ENCODE results near the gene CCL11.

The CCL11 gene

DNA sequence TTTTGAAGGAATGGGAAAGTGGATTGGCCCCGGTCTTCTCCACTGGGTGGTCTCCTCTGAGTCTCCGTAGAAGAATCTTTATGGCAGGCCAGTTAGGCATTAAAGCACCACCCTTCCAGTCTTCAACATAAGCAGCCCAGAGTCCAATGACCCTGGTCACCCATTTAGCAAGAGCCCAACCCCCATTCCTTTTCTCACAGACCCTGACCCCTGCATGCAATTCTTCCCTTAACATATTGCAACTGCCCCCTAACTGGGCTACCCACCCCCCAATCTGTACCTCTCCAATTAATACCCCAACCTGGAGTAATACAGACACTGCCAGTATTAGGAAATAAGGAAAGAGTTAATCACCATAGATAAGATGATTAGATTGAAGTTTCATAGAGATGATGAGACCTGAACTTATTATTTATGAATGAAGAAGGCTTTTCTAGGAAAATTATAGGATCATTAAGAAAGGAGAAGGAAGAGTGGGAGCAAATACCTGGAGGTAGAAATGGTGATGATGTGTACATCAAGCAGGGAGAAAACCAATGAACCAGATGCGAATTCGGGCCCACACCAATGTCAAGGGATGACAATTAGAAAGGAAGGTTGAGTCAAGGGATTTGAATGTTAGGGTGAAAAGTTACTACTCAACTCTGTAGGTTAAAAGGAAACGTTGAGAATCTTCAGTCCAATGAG lies 28.1 kb upstream of the CCL11 start:
- no peak for DNase-seq (ENCODE audit: low read depth in 3 of 3)

DNA sequence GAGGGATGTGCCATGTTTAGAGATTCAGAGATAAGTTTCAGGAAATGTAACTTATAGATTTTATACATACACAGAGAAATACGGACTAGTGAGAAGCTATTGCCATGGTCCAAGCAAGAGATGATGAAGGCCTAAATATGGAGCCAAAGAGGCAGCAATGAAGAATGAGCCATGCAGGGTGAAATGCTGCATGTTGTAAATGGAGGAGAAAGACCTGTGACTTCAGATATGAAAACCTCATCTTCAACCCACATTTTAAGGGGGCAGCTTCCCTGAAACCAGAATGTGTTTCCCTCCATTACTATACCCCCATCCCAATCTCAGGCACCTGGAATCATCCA lies 27.6 kb upstream of the CCL11 start:
- no peak for DNase-seq (ENCODE audit: low read depth in 3 of 3)

DNA sequence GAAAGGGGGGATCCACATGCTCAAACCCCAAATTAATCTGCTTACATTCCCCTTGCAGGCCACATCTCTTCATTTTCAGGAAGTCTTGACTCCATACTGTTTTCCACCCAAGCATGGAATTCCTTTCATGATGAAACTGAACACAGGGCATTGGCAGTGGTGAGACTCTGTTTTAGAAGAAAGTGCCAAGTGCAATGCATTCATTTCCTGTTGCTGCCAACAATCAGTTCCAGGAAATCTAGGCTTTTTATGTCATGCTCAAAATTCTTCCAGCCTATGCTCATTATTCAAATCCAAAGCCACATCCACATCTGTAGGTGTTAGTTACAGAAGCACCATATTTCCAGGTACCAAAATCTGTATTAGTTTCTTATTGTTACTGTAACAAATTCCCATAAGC lies 26.4 kb upstream of the CCL11 start:
- DNase-seq (ENCODE audit: low read depth in 3 of 3), result no peak

DNA sequence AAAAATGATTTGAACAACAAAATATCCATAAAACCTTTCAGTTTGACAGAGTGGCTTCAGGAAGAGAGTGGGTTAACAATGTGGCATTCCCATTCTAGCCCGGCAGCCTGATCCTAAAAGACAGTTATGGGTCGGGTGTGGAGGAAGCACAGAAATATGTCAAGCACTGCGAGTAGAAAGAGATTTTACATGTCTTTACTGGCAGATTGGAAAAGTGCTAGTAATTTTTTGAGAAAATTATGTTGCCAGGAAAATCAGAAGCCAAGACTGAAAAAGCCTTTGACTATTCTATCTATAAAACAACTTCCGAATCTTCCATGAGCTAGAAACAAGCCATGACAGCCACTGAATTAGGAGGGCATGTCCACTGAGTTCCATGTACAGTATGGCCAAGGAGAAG lies 24.7 kb upstream of the CCL11 start:
- no peak for DNase-seq (ENCODE audit: low read depth in 3 of 3)

DNA sequence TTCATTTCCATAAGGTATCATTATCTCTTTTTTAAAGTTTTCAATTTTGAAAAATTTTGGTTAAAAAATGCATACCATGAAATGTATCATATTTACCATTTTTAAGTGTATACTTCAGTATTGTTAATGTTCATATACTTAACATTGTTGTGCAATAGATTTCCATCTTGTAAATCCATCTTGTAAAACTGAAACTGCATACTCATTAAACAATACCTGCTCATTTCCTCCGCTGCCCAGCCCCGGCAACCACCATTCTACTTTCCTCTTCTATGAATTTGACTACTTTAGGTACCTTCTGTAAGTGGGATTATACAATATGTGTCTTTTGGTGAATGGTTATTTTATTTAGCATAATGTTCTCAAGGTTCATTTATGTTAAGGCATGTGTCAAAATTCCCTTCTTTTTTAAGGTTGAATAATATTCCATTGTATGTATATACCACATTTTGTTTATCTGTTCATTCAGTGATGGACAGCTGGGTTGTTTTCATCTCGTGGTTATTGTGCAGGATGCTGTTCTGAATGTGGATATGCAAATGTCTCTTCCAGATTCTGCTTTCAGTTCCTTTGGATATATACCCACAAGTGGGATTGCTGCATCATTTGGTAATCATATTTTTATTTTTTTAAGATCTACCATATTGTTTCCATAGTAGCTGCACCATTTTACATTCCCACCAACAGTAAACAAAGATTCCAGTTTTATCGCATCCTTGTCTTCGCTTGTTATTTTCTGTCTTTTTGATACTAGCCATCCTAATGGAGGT lies 23.8 kb upstream of the CCL11 start:
- DNase-seq (ENCODE audit: low read depth in 3 of 3), result no peak

DNA sequence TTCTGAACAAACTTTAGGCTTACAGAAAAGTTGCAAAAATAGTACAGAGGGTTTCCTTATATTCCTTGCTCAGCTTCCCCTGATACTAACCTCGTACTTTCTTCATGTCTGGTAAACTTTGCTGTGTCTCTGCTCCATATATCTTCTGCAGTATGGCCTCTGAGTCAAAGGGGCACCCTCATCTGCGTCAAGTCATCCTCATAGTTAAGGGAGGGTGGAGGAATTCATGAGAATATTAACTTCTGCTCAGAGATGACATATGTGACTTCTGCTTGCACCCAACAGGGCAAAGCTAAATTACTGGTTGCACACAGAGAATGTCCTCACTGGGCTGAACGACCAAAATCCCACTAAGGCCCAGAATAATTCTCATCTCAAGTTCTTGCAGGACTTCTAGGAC lies 19.8 kb upstream of the CCL11 start:
- DNase-seq (ENCODE audit: low read depth in 3 of 3), result no peak

DNA sequence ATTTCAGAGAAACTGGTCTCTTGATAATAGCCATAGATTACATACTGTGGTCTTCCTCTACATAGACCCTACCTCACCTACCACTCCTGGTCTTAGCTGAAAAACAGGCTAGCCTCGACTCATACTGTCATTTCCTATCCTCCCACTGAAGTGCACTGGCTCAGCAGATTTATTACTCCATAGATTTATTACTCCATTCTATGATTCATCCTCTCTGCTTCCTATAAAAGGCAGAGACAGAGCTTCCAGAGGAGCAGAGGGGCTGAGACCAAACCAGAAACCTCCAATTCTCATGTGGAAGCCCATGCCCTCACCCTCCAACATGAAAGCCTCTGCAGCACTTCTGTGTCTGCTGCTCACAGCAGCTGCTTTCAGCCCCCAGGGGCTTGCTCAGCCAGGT lies 15.6 kb upstream of the CCL11 start, which contains the start of gene CCL7:
CCL7 (plus strand) TSS at position 253 of the 400 bp plus-strand sequence; CDS start at position 323, 70 bp downstream.
- DNase-seq (ENCODE audit: low read depth in 3 of 3), result no peak

DNA sequence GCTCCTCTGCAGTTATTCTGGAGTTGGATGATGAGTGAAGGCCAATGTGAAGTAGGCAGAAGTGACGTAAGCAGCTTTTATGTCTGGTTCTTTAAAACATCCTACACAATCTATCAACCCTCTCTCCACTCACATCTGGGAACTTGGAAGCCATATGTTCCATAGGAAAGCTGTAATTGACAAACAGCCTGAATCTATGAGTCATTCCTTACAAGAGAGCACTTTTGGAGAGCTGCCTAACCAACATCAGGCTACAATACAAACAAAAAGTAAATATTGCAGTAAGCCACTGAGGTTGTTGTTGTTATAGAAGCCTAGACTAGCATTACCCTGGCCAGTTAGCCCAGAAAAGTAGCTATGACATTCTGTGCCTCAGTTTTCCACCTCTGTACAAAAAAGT lies 9.7 kb upstream of the CCL11 start:
- no peak for DNase-seq (ENCODE audit: low read depth in 3 of 3)

DNA sequence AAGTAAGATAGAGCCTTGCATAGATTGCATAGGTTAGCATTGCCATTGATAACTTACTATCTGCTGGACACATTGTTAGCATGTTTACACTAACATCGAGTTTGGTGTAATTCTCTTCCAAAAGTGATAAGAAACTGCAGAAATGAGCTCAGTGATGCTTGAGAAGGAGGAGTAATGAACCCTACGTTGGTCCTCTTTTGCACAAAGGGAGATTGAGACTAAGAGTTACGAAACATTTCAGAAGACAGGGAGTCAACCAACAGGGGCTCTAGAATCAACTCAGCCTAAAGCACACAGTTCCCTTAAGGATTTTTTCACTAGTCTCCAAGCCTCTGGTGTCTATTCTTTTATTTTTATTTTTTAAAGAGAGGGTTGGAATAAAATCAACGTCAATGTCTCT lies 8.7 kb upstream of the CCL11 start:
- DNase-seq (ENCODE audit: low read depth in 3 of 3), result no peak

DNA sequence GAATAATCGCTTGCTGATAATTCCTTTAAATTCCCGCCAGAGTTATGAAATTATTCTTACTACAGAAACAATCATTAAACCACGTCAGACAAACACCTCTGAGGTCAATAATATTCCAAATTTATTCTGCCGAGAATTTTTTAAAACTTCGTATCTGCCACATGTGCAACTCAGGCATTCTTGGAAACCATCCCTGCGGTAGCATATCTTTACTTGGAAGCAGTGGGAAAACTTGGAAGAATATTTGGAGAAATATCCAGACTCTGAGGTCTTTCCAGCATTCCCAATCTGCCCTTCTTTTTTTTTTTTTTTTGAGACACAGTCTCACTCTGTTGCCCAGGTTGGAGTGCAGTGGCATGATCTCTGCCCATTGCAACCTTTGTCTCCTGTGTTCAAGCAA lies 2.0 kb upstream of the CCL11 start:
- no peak for DNase-seq (ENCODE audit: low read depth in 3 of 3)

DNA sequence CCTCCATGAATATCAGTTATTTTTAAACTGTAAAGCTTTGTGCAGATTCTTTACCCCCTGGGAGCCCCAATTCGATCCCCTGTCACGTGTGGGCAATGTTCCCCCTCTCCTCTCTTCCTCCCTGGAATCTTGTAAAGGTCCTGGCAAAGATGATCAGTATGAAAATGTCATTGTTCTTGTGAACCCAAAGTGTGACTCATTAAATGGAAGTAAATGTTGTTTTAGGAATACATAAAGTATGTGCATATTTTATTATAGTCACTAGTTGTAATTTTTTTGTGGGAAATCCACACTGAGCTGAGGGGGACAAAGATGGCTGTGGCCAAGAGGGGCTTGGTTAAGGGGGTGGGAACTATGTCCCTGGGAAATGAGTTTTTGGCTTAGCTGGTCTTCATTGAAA lies 2.3 kb downstream of the CCL11 start:
- DNase-seq (ENCODE audit: low read depth in 3 of 3), result no peak

DNA sequence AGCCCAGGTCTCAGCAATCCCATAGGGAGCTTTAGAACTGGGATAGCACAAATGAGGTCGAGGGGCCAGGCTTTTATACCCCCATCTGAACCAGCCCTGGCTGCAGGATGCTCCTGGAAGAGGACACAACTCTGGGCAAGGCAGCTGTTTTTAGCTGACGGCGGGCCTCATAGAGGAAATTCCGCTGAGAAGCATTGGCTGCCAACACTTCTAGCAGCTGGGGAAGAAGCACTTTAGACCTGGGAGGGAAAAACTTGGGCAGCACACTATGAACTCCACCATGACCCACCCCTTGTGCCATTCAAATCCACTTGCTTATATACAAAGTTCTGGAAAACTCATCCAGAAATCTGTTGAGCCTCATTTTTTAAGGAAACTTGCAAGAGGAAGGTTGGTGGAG lies 5.0 kb downstream of the CCL11 start:
- no peak for DNase-seq (ENCODE audit: low read depth in 3 of 3)

DNA sequence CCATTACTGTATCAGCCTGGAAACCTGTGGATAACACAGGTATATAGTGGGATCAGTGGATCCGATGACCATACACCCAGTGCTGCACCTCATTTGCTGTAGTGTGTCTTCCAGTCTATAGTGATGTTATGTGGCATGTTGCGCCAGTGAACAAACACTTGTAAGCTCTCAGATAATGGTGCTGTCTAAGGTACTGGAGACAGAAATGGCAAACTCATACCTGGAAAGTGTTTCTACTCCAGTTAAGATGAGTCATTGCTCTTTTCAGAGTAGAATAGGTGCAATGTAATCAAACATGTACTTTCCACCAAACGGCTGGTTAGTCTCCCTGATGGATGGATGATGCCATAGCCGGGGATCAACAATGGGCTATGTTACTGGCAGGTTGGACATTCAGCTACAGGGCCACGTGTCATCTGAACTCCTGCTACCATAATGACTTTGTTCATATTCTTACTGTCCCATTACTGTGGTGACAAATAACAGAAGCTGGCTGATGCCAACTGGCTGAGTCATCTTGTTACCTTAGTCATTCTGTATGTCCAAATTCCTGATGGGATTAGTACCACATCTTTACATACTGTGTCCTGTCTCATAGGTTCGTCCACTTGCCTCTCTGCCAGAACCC lies 6.3 kb downstream of the CCL11 start:
- no peak for DNase-seq (ENCODE audit: low read depth in 3 of 3)

DNA sequence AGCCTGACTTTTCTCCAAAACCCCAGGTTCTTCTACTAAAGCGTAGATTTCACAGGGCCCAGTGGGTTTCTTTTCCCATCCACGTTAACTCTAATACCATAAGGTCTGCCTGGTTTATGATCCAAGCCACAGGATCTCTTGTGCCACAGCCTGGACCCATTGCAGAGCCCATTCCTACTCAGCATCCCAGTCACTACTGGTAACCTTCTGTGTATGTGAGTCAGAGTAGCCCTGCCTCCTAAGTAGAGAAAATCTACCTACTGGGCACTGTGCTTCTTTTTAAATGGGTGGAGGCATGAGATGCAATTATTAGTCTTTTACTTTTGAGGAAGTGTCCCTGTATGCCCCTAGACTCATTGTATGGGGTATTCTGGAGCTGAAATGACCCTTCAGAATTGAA lies 13.5 kb downstream of the CCL11 start:
- no peak for DNase-seq (ENCODE audit: low read depth in 3 of 3)

DNA sequence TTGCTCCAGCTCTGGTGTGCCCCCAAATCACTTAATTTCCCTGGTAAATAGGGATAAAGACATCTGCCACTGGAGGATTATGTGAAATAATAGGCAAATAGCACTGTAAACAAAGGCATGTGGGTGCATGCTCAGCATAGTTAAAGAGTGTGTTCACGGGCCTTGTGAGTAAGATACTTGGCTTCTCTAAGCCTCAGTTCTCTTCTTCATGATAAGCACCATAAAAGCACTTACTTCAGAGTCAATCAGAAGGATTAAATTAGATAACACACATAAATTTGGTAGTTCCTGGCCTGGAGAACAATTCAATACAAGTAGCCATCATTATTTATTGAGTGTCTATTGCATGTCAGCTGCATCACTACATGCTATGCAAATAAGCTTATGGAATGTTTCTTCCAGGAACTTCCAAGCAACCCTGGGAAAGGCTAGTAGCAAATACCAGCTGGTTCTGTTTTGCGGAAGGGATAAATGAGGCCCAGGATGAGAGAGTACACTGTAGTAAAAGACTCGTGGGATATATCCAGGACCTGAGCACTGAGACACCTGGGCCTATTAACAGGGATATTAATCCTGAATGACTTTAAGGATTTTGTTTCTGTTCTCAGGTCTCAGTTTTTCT lies 14.5 kb downstream of the CCL11 start:
- no peak for DNase-seq (ENCODE audit: low read depth in 3 of 3)

DNA sequence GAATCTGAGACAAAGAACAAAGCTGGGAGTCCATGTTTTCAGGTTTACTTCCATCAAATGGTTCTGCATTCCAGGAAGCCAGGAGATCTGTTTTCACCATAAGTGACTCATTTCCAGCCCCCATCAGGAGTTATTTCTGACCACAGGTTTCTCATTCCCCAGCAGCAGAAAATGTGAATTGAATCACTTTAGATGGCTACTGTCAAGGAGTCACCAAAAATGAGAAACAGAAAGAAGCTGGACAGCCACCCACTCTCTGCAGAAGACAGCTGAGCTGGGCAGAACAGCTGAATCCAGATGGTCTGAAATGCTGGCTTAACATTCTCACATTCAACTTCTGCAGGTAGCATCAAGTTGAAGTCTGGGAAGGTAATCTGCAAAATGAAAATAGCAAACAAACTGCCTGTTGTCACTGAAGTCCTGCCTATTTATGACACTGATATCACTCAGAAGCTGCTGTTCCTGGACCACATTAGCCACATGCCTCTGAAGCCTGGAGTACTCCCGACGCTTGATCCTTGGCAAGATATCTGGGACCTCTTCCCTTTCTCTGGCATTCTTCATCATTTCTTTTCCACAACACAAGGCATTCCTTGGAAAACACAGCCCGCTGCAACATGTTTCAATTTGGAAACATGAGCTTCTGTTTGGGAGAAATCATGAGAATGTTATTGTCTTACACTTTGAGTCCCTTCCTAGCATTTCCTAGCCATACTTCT lies 15.3 kb downstream of the CCL11 start:
- no peak for DNase-seq (ENCODE audit: low read depth in 3 of 3)

DNA sequence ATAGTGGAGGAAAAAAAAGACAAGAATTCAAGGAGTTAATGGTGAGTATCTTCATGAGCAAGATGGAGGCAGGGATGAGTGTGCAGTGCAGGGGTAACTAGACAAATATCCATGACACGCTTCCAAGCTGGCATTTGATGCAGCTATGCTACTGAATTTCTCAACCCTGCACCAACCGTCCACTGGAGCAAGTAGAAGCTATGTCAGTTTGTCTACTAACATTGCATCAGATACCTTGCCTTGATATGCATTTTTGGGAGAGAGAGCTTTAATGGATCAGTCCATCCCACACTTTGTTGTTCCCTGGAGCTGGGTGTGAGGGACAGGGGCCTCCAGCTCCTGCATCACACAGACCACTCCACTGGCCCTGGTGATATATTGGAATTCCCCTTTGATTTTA lies 16.4 kb downstream of the CCL11 start:
- no peak for DNase-seq (ENCODE audit: low read depth in 3 of 3)

DNA sequence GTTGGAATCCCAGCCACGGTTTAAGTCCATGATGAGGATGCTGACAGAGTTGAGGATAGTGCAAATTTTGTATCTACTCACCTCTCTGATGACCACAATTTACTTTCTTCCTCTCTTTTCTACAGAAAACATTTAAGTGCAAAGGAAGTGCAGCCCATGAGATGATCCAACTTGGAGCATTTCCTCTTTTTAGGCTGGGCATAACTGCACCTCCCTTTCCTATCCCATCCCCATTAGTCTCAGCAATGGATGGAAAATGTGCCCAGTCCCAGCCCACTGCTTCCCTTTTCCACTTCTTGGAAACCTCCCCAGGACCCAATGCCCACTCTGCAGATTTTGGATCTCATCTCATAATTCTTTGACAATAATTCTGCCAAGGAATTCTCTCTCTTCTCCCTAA lies 17.1 kb downstream of the CCL11 start:
- no peak for DNase-seq (ENCODE audit: low read depth in 3 of 3)

DNA sequence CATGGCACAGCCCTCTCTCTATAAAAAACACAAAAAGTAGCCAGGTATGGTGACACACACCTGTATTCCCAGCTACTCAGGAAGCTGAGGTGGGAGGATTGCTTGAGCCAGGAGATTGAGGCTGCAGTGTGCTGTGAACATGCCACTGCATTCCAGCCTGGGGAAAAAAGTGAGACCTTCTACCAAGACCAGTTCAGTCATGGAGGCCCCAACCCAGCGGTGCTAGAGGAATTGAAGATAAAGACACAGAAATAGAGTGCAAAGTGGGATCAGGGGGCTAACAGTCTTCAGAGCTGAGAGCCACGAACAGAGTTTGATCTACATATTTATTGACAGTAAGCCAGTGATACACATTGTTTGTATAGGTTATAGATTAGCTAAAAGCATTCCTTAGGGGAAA lies 18.1 kb downstream of the CCL11 start:
- DNase-seq (ENCODE audit: low read depth in 3 of 3), result no peak

DNA sequence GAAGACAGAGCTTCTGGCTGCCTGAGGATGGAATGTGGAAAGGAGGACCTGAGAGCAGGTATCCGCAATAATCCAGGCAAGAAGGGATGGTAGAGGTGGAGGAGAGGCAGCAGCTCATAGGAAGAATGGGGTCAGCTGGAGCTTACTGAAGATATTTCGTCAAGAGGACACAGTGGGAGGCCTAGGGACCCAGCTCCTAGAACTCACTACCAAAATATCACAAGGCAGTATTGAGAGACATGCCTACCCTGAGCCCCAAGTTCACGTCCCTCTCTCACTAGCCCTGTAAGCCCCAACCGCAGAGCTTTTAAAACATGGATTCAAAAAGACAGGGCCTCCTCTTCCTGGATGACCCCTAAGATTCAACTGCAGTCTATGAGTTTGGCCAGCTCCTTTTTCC lies 19.5 kb downstream of the CCL11 start:
- DNase-seq (ENCODE audit: low read depth in 3 of 3), result no peak

DNA sequence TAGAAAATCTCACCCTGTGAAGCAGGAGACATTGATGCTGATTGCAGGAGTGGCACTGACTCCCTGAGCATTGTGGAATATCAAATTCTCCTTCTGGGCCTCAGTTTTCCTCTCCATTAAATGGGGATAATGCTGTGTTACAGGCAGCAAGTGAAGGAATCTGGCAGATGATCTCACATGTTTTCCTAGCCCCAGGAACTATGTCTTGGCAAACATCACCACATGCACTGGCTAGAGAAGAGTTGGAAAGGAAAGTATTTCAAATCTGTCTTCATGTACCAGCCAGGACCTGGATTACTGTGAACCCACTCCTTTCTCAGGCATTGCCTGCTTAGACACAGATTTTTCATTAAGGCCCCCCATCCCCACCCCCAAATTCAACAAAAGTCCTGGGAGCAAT lies 20.1 kb downstream of the CCL11 start:
- no peak for DNase-seq (ENCODE audit: low read depth in 3 of 3)

DNA sequence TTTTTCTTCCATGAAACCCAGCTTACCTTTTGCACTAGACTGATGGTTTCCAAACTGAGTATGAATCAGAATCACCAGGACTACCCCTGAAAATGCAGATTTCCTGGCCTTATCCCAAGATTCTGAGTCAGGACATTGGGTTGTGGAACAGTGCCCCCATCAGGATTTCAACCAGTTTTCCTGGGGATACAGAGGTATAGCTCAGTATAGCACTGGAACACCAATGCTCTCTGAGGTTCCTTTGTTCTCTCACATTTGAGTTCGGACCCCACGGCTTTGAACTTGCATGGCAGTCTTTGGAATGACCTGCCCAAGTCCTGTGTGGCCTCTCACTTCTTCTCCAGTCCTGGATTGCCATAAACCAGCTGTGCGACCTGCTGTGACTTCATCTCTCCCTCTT lies 20.9 kb downstream of the CCL11 start:
- no peak for DNase-seq (ENCODE audit: low read depth in 3 of 3)
